ENCODE results near the gene TOX4. TPM values are rescaled to one million over a fixed set of nuclear protein-coding genes. Genes with fewer than 3 reads are reported as not detected.

TOX4 gene
- total RNA-seq, 1 experiment from 2014 or later, result 23.2 TPM

DNA sequence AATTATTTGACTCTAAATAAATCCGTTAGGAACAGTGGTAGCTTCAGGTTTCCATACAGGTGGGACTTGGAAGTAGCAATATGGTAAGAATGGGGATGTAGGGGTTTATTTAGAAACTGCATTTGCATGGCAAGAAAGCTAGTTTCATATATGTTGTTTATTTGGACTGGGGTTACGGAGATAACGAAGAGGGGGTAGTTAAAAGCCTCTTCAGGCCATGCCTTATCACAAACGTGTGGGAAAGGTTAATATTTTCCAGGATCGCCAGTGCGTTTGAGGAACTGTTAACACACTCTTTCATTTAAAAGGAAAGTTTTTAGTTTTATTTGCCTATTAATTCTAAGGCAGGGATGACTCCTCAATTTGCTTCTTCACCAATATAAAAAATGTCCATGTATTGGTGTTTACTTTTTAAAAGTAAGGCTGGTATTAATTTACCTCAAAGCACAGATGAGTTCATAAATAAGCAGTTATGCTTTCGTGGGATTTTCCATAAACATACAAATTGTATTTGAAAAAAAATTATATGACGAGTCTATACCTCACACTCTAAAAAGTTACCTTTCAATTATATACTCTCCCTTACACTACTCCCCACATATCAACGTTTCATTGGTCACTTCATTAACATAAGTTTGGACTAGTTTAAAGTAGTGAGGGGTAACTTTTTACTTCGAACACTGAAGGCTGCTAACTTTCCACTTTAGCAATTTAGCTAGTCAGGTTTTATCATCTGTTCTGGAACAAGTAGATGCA, 1.1 kb upstream of the TOX4 start:
- Histone ChIP-seq H3K27ac (no peak overlapping the region), H3K36me3 (peaks cover 13% of the 10 kb centered on the region), H3K4me1 (replicated peaks) (peaks cover 7% of the 10 kb centered on the region; the same call in 1 of the 2 replicates), H3K27me3 (replicated peaks) (no peaks in the 10 kb centered on the region), H3K4me3 (peak overlapping the region; percentile 64), H3K9me3 (replicated peaks) (no peaks in the 10 kb centered on the region)
- no peak for DNase-seq (ENCODE audit: low read depth in 1 of 2, low spot score in 2 of 2)

- peak in 1 of 2 experiments; percentile 73 for DNase-seq (ENCODE audit: low read depth in 1 of 2, low spot score in 2 of 2)
- H3K9me3 ChIP-seq (replicated peaks), result no peaks in the 10 kb centered on the region
- H3K27ac ChIP-seq, result no peak overlapping the region
- peak overlapping the region; percentile 64 for H3K4me3 ChIP-seq
- peaks cover 19% of the 10 kb centered on the region for H3K36me3 ChIP-seq
- H3K4me1 ChIP-seq (replicated peaks), result peaks cover 7% of the 10 kb centered on the region; the same call in 1 of the 2 replicates
- H3K27me3 ChIP-seq (replicated peaks), result no peaks in the 10 kb centered on the region
These were observed 471 bp upstream of the TOX4 start for GRCh38 chr14:21476523-21476924.

- Histone ChIP-seq H3K4me1 (replicated peaks) (0 out of 2 replicates have a peak, but pooled peaks cover 3% of the 10 kb centered on the region), H3K4me3 (no peak overlapping the region), H3K27ac (peak overlapping the region; percentile 59), H3K9me3 (replicated peaks) (no peaks in the 10 kb centered on the region), H3K27me3 (replicated peaks) (no peaks in the 10 kb centered on the region), H3K36me3 (peaks cover 47% of the 10 kb centered on the region)
- peak in 1 of 2 experiments; percentile 76 for DNase-seq (ENCODE audit: low read depth in 1 of 2, low spot score in 2 of 2)
These were observed 9.7 kb downstream of the TOX4 start for GRCh38 chr14:21486640-21487087.

- H3K4me1 ChIP-seq (replicated peaks), result no peaks in the 10 kb centered on the region
- H3K27ac ChIP-seq, result no peak overlapping the region
- no peak for DNase-seq (ENCODE audit: low read depth in 1 of 2, low spot score in 2 of 2)
- H3K36me3 ChIP-seq, result peaks cover 86% of the 10 kb centered on the region
- H3K27me3 ChIP-seq (replicated peaks), result no peaks in the 10 kb centered on the region
- H3K4me3 ChIP-seq, result no peak overlapping the region
- no peaks in the 10 kb centered on the region for H3K9me3 ChIP-seq (replicated peaks)
These were observed 18.1 kb downstream of the TOX4 start for GRCh38 chr14:21494902-21495762.

DNA sequence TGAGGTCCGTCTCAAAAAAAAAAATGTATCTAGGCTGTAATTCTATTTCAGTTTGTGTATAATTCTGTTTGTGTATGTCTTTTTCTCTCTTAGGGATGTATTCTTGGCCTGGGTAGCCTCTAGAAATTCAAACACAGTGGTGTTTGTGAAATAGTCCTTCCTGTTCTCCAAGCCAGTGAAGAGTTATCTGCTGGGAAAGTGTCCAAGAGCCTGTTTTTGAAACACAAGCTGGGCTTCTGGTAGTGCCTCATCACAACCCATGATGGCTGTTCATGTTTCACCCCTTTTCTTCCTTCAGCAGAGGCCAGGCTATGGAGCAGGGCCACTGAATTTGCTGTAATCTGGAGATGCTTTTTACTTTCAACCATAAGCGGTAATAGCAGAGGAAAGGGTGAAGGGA, 19.5 kb downstream of the TOX4 start:
- Histone ChIP-seq H3K36me3 (peaks cover 86% of the 10 kb centered on the region), H3K4me3 (no peak overlapping the region), H3K27me3 (replicated peaks) (no peaks in the 10 kb centered on the region), H3K27ac (no peak overlapping the region), H3K9me3 (replicated peaks) (no peaks in the 10 kb centered on the region), H3K4me1 (replicated peaks) (no peaks in the 10 kb centered on the region)
- DNase-seq (ENCODE audit: low read depth in 1 of 2, low spot score in 2 of 2), result no peak

DNA sequence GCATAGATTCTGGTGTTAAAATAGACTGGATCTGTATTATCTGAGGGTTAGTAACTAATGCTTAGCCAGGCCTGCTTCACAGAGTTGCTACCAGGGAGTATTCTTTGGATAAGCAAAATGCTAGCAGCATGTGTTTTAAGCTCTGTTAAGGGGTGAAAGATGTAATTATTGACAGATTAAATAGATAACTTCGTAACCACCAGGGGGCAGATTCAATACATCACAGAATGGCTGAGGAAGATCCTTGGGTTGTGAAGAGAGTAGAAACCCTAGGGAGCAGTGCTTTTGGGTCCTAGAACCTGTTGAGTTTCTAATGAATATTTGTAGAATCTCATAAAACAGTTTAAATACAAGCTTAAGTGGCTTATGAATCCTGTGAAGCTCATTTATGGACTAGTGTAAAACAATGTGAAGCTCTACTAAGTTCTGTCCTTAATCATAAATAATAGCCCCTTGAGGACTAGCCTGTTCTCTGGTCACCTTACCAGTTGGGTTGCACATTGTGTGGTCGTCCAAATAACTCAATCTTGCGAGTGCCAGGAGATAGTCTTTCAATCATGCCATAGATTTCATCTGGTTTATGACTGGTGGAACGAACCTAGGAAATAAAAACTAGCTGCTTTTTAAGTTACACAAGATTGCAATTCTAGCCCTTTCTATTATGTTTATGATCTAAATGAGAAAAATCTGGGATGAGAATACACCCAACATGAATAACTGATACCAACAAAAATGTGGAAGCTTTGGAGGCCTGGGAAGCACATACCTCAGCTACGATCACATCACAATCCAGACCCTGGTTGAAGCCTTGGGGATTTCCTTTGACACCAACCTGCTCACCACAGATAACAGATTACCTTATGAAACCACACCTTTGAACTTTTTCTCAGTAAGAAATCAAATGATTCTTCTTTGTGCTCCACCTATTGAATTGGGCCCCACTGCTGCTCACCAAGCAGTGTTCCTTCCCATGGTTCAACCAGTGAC, 21.8 kb downstream of the TOX4 start:
- Histone ChIP-seq H3K4me3 (no peak overlapping the region), H3K4me1 (replicated peaks) (no peaks in the 10 kb centered on the region), H3K27ac (no peak overlapping the region), H3K9me3 (replicated peaks) (no peaks in the 10 kb centered on the region), H3K36me3 (peaks cover 95% of the 10 kb centered on the region), H3K27me3 (replicated peaks) (no peaks in the 10 kb centered on the region)
- DNase-seq (ENCODE audit: low read depth in 1 of 2, low spot score in 2 of 2), result no peak

DNA sequence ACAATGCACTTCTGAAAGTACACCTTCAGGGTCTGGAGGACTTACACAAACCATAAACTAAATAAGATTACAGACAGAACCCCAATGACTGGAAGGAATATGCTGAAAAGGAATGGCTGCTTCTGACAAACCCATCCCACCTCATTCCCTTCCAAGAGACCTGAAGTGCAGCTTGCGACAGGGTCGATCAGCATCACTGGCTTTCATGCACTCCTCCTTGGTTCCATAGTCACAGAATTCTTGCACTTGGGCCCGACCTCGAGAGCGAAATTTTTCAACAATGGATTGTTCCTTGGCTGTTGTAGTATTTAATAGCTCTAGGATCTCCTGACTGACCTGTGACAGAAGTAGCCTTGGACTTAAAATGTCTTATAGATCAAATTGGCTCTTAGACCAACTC, 24.6 kb downstream of the TOX4 start:
- Histone ChIP-seq H3K27ac (no peak overlapping the region), H3K4me1 (replicated peaks) (no peaks in the 10 kb centered on the region), H3K4me3 (no peak overlapping the region), H3K27me3 (replicated peaks) (no peaks in the 10 kb centered on the region), H3K36me3 (peaks cover 72% of the 10 kb centered on the region), H3K9me3 (replicated peaks) (no peaks in the 10 kb centered on the region)
- no peak for DNase-seq (ENCODE audit: low read depth in 1 of 2, low spot score in 2 of 2)

DNA sequence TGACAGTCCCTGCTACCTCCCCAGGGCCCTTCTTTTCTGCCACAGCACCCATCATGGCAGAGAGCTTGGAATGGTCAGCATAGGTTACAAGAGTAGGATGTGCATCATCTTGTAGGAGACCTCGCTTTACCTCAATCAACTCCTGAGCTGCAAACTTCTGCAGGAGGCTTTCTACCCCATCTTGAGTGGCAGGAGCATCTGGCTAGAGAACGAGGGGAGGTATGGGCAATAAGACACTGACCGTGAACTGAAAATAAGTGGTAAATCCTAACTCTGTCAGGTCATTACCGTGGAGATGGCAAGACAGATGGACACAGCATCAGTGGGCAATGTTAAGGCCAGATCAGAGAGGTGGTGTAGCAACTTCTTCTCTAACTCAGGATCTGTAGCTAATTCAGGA, 26.4 kb downstream of the TOX4 start:
- no peak overlapping the region for H3K27ac ChIP-seq
- H3K36me3 ChIP-seq, result peaks cover 68% of the 10 kb centered on the region

DNA sequence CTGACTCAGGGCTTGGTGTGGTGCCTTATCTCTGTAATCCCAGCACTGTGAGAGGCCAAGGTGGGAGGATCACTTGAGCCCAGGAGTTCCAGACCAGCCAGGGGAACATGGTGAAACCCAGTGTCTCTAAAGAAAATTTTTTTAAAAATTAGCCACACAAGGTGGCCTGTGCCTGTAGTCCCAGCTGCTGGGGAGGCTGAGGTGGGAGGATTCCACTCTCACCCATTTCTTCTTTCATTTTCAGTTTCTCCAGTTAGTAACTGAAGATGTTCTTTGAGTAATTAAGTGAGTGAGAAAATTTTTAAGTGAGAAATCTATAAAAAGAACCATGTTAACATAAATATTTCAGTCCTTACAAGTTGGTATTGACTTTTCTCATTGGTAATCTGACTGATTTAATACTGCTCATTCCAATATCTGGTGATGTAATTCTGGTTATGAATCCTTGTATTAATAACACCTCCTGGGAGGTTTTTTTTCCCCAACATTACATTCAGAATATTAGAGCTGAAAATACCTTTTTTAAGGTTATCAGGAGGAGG, 28.1 kb downstream of the TOX4 start:
- no peaks in the 10 kb centered on the region for H3K9me3 ChIP-seq (replicated peaks)
- H3K27me3 ChIP-seq (replicated peaks), result no peaks in the 10 kb centered on the region
- no peak for DNase-seq (ENCODE audit: low read depth in 1 of 2, low spot score in 2 of 2)
- H3K27ac ChIP-seq, result no peak overlapping the region
- H3K4me3 ChIP-seq, result no peak overlapping the region
- peaks cover 63% of the 10 kb centered on the region for H3K36me3 ChIP-seq
- peaks cover 4% of the 10 kb centered on the region for H3K4me1 ChIP-seq (replicated peaks)

More for the DNA sequence above, 26.4 kb downstream of the TOX4 start:
- no peaks in the 10 kb centered on the region for H3K4me1 ChIP-seq (replicated peaks)
- no peaks in the 10 kb centered on the region for H3K9me3 ChIP-seq (replicated peaks)
- no peaks in the 10 kb centered on the region for H3K27me3 ChIP-seq (replicated peaks)
- DNase-seq (ENCODE audit: low read depth in 1 of 2, low spot score in 2 of 2), result no peak
- no peak overlapping the region for H3K4me3 ChIP-seq

DNA sequence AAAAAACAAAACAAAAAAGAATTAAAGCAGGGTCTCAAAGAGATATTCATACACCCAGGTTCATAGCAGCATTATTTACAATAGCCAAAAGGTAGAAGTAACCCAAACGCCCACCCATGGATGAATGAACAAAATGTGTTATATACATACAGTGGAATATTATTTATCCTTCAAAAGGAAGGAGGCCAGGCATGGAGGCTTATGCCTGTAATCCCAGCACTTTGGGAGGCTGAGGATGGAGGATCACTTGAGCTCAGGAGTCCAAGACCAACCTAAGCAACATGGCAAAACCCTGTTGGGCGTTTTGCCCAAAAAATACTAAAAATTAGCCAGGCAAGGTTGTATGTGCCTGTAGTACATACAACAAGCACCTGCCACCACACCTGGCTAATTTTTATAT, 29.6 kb downstream of the TOX4 start:
- H3K27me3 ChIP-seq (replicated peaks), result no peaks in the 10 kb centered on the region
- H3K4me3 ChIP-seq, result no peak overlapping the region
- peaks cover 57% of the 10 kb centered on the region for H3K36me3 ChIP-seq
- no peaks in the 10 kb centered on the region for H3K9me3 ChIP-seq (replicated peaks)
- no peak for DNase-seq (ENCODE audit: low read depth in 1 of 2, low spot score in 2 of 2)
- no peak overlapping the region for H3K27ac ChIP-seq
- peaks cover 5% of the 10 kb centered on the region for H3K4me1 ChIP-seq (replicated peaks)

DNA sequence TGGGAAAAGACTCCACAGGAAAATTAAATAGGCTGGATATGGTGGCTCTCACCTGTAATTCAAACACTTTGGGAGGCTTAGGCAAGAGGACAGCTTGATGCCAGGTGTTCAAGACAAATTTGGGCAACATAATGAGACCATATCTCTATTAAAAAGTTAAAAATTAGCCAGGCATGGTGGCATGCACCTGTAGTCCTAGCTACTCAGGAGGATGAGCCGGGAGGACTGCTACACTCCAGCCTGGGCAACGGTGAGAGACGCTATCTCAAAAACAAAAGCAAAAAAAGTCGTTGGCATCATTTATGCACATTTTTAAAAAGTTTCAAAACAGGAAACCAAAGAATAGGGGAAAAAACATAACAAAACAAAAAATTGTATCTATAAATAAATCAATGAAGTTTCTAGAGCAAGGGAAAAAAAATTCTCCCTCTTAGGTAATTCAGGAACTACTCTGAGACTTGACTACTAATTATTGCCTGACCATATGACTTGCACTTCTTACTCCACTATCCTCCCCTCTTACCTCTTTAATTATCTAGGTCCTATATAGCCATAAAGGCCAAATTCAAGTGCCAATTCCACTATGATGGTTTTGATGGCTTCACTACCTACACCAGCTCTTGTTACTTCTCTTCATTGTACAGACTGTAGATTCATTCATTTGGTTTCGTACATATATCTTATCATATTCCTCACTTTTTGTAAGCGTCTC, 32.6 kb downstream of the TOX4 start:
- 0 out of 2 replicates have a peak, but pooled peaks cover 3% of the 10 kb centered on the region for H3K27me3 ChIP-seq (replicated peaks)
- DNase-seq (ENCODE audit: low read depth in 1 of 2, low spot score in 2 of 2), result no peak
- peaks cover 5% of the 10 kb centered on the region for H3K4me1 ChIP-seq (replicated peaks)
- H3K9me3 ChIP-seq (replicated peaks), result no peaks in the 10 kb centered on the region
- no peak overlapping the region for H3K27ac ChIP-seq
- peak overlapping the region; percentile 74 for H3K4me3 ChIP-seq
- H3K36me3 ChIP-seq, result peaks cover 34% of the 10 kb centered on the region

DNA sequence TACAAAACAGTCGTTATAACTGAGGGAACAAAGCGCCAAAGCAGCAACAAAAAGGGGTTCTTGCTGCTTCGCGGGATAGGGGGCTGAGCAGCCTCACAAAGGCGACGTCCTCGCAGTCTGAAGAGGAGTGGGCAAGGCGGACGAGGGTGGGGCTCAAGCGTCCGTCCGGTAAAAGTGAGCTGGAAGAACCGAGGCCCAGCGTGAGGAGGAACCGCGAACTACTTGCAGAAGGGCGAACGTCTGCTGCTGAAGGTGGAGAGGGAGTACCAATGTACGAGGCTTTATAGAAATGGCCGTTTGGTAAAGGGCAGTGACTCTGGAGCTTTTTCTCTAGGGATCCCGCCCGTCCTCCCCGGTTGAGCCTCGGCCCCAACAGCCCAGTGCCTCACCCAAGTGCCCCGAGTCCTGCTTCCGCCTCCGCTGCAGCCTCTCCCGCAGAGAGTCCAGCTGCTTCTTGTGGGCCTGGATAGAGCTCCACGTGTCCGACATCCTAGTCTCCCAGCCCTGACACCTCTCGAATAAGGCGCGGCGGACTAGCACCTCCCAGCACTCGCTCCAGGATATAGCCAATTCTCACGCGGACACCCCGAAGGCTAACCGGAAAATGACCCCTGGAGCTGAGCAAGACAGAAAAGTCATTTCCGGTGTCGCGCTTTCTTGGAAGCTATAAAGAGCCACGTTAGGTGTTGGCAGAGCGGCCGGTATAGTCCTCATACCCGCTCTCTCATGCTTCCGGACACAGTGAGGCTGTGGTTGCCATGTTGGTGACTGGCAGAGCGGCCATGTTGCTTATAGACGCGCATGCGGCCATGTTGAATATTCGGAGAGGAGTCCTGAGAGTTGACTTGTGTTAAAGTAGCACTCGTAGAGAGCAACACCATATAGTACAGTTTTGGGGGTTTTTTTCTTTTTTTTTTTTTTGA, 34.0 kb downstream of the TOX4 start, which contains the start of gene METTL3:
Gene METTL3, minus strand, starts transcription at position 606 of the 923 bp plus-strand sequence. Its CDS starts 117 bp downstream, at position 489.
- peak within 1 kb of the TSS; percentile 81 for H3K27ac ChIP-seq
- H3K36me3 ChIP-seq, result peaks cover 34% of the 10 kb centered on the region
- H3K4me1 ChIP-seq (replicated peaks), result peaks cover 5% of the 10 kb centered on the region
- 0 out of 2 replicates have a peak, but pooled peaks cover 3% of the 10 kb centered on the region for H3K27me3 ChIP-seq (replicated peaks)
- DNase-seq (ENCODE audit: low read depth in 1 of 2, low spot score in 2 of 2), result peak; percentile 94 to 96
- peak within 1 kb of the TSS; percentile 74 for H3K4me3 ChIP-seq
- no peaks in the 10 kb centered on the region for H3K9me3 ChIP-seq (replicated peaks)
